ENCODE data around the gene PTBP2. TPM values are rescaled to one million over a fixed set of nuclear protein-coding genes. Genes with fewer than 3 reads are reported as not detected.

Gene PTBP2
- total RNA-seq, 1 donor from 2014 or later, result 26.1 TPM

DNA sequence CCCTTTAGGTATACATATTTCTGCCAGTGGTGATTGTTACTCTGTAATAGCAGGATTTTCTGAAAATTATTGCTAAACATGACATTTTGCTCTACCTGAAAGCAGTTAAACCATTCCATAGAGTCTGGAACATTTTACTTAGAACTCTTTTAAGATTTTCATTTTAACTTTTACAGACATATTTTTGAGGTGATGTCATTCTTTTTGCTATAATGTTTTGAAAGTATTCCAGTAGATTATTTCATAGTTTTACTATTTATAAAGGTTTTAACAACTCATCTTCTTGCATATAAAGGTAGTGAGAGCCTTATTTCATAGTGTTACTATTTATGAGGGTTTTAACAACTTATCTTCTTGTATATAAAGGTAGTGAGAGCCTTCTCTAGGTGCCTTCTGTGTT, 42.9 kb downstream of the PTBP2 start:
- Mint-ChIP-seq H3K9me3 (ENCODE audit: unreplicated experiment) (peaks cover 7% of the 10 kb centered on the region), H3K4me1 (ENCODE audit: unreplicated experiment) (peaks cover 16% of the 10 kb centered on the region), H3K27ac (ENCODE audit: unreplicated experiment) (peak overlapping the region; percentile 38), H3K27me3 (ENCODE audit: unreplicated experiment) (no peaks in the 10 kb centered on the region), H3K36me3 (ENCODE audit: unreplicated experiment) (peaks cover 27% of the 10 kb centered on the region), H3K4me3 (ENCODE audit: unreplicated experiment) (no peak overlapping the region)
- TF ChIP-seq CTCF (IDR thresholded peaks at IDR 0.05), result no peak
- DNase-seq (ENCODE audit: extremely low spot score, unreplicated experiment), result no peak

DNA sequence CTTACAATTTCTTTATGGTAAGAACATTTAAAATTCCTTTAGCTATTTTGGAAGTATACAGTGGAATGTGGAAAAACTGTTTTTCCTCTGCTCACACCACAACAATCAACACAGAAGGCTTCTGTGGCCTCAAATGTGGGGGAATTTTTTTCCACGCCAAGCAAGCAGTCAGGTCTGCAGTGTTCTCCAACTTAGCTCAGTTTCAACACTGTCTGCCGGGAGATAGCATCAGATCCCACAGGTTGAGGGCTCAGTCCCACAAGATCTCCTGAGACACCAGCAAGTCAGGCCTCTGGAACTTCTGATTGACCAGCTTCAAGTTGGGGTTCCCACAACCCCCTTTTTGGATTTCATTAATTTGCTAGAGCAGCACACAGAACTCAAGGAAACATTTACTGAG, 50.3 kb downstream of the PTBP2 start:
- H3K27me3 Mint-ChIP-seq (ENCODE audit: unreplicated experiment), result no peaks in the 10 kb centered on the region
- no peak overlapping the region for H3K27ac Mint-ChIP-seq (ENCODE audit: unreplicated experiment)
- no peaks in the 10 kb centered on the region for H3K9me3 Mint-ChIP-seq (ENCODE audit: unreplicated experiment)

DNA sequence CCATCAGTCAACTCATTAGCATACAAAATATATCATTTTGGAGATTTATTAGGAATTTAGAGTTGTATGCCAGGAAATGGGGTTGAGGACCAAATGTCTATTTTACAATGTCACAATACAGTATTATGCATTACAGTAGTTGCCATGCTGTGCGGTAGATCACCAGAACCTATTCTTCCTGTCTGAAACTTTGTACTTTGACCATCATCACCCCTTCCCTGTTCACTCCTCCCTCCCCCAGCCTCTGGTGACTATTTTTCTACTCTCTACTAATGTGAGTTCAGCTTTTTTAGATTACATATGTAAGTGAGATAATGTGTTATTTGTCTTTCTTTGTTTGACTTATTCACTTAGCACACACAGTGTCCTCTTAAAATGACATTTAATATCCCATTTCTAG, 50.8 kb downstream of the PTBP2 start:
- no peaks in the 10 kb centered on the region for H3K27me3 Mint-ChIP-seq (ENCODE audit: unreplicated experiment)
- no peaks in the 10 kb centered on the region for H3K4me1 Mint-ChIP-seq (ENCODE audit: unreplicated experiment)
- no peak for TF ChIP-seq CTCF (IDR thresholded peaks at IDR 0.05)
- no peaks in the 10 kb centered on the region for H3K9me3 Mint-ChIP-seq (ENCODE audit: unreplicated experiment)
- no peak overlapping the region for H3K4me3 Mint-ChIP-seq (ENCODE audit: unreplicated experiment)
- H3K36me3 Mint-ChIP-seq (ENCODE audit: unreplicated experiment), result peaks cover 45% of the 10 kb centered on the region
- DNase-seq (ENCODE audit: extremely low spot score, unreplicated experiment), result no peak
- H3K27ac Mint-ChIP-seq (ENCODE audit: unreplicated experiment), result no peak overlapping the region

More for the DNA sequence above, 50.3 kb downstream of the PTBP2 start:
- TF ChIP-seq CTCF (IDR thresholded peaks at IDR 0.05), result no peak
- no peak for DNase-seq (ENCODE audit: extremely low spot score, unreplicated experiment)
- Mint-ChIP-seq H3K36me3 (ENCODE audit: unreplicated experiment) (peaks cover 45% of the 10 kb centered on the region), H3K4me1 (ENCODE audit: unreplicated experiment) (no peaks in the 10 kb centered on the region), H3K4me3 (ENCODE audit: unreplicated experiment) (no peak overlapping the region)

DNA sequence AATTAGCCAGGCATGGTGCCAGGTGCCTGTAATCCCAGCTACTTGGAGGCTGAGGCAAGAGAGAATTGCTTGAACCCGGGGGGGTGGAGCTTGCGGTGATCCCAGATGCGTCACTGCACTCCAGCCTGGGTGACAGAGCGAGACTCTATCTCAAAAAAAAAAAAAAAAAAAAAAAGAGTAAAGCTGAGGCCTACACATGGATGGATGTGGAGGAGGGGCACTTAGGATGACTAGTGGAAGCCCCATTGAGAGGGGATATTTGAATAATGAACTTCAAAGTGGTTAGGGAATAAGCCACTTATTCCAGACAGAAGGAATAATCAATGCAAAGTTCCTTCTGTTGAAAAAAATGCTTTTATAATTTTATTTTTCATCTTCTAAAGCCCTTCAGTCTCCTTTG, 51.4 kb downstream of the PTBP2 start:
- DNase-seq (ENCODE audit: extremely low spot score, unreplicated experiment), result no peak
- no peaks in the 10 kb centered on the region for H3K4me1 Mint-ChIP-seq (ENCODE audit: unreplicated experiment)
- H3K4me3 Mint-ChIP-seq (ENCODE audit: unreplicated experiment), result no peak overlapping the region
- H3K27ac Mint-ChIP-seq (ENCODE audit: unreplicated experiment), result no peak overlapping the region
- no peaks in the 10 kb centered on the region for H3K27me3 Mint-ChIP-seq (ENCODE audit: unreplicated experiment)
- no peak for TF ChIP-seq CTCF (IDR thresholded peaks at IDR 0.05)
- H3K9me3 Mint-ChIP-seq (ENCODE audit: unreplicated experiment), result no peaks in the 10 kb centered on the region
- peaks cover 45% of the 10 kb centered on the region for H3K36me3 Mint-ChIP-seq (ENCODE audit: unreplicated experiment)

GRCh38 chr1:96782206-96782605, 60.6 kb downstream of the PTBP2 start:
- no peak for TF ChIP-seq CTCF (IDR thresholded peaks at IDR 0.05)
- DNase-seq (ENCODE audit: extremely low spot score, unreplicated experiment), result no peak
- no peaks in the 10 kb centered on the region for H3K4me1 Mint-ChIP-seq (ENCODE audit: unreplicated experiment)
- H3K27ac Mint-ChIP-seq (ENCODE audit: unreplicated experiment), result no peak overlapping the region
- no peak overlapping the region for H3K4me3 Mint-ChIP-seq (ENCODE audit: unreplicated experiment)
- H3K27me3 Mint-ChIP-seq (ENCODE audit: unreplicated experiment), result no peaks in the 10 kb centered on the region
- peaks cover 41% of the 10 kb centered on the region for H3K36me3 Mint-ChIP-seq (ENCODE audit: unreplicated experiment)
- no peaks in the 10 kb centered on the region for H3K9me3 Mint-ChIP-seq (ENCODE audit: unreplicated experiment)
